GM12878 (cell line): ENCODE measurements around the gene OXCT2. TPM values are rescaled to one million over a fixed set of nuclear protein-coding genes. Genes with fewer than 3 reads are reported as not detected.

Experiments used
- BHLHE40 ChIP-seq, 2 experiments: fragments of 450-650 bp in 1 of 2; IDR thresholded peaks; 2 replicates each; pipeline ENCODE4 v1.6.1; 2011 to 2017; ENCODE audit warnings: low read depth in 2 of 2, borderline replicate concordance in 1 of 2, improper control_type of control experiment in 1 of 2, low read length in 1 of 2, mild to moderate bottlenecking in 1 of 2
- E2F8 ChIP-seq: fragments of 450-650 bp; IDR thresholded peaks from 2 replicates; pipeline ENCODE4 v1.6.1; 2018; ENCODE audit warnings: mild to moderate bottlenecking, low read depth, moderate library complexity; ENCODE audit not compliant: partially characterized antibody
- FOS ChIP-seq: IDR thresholded peaks from 3 replicates; pipeline ENCODE4 v1.6.1; 2011; ENCODE audit warnings: borderline replicate concordance; ENCODE audit not compliant: insufficient read length; ENCODE audit errors: extremely low read depth
- GATAD2B ChIP-seq: fragments of 450-650 bp; conservative IDR thresholded peaks from 2 replicates; pipeline ENCODE4 v1.6.1; 2017; ENCODE audit warnings: low read depth, mild to moderate bottlenecking, moderate library complexity
- IKZF1 ChIP-seq: fragments of 450-650 bp; conservative IDR thresholded peaks from 2 replicates; pipeline ENCODE4 v1.6.1; 2017; ENCODE audit warnings: antibody characterized with exemption, mild to moderate bottlenecking
- MLLT1 ChIP-seq: fragments of 450-650 bp; IDR thresholded peaks from 2 replicates; pipeline ENCODE4 v1.6.1; 2016; ENCODE audit warnings: mild to moderate bottlenecking
- NKRF ChIP-seq: fragments of 450-650 bp; conservative IDR thresholded peaks from 2 replicates; pipeline ENCODE4 v1.6.1; 2017; ENCODE audit warnings: mild to moderate bottlenecking, moderate library complexity
- POU2F2 ChIP-seq: IDR thresholded peaks from 3 replicates; pipeline ENCODE4 v1.6.1; 2011; ENCODE audit warnings: low read depth, mild to moderate bottlenecking, low read length, borderline replicate concordance
- ZBTB40 ChIP-seq: fragments of 450-650 bp; IDR thresholded peaks from 2 replicates; pipeline ENCODE4 v1.6.1; 2016; ENCODE audit warnings: mild to moderate bottlenecking, moderate library complexity, borderline replicate concordance
- ZNF592 ChIP-seq: fragments of 450-650 bp; IDR thresholded peaks from 2 replicates; pipeline ENCODE4 v1.6.1; 2017; ENCODE audit warnings: mild to moderate bottlenecking, moderate library complexity
- ZZZ3 ChIP-seq: IDR thresholded peaks from 2 replicates; pipeline ENCODE4 v1.6.1; 2011; ENCODE audit warnings: low read depth; ENCODE audit not compliant: control insufficient read depth, insufficient read length
- polyA plus RNA-seq, 11 experiments: library from polyadenylated mRNA; depleted of rRNA in 4 of 11; unstranded in 6 of 11; stranded (reverse) in 5 of 11; fragments of >200 nt; fragmentation: Nextera tagmentation in 4 of 11; fragmentation: Illumina TruSeq in 1 of 11; extraction: Ambion mirVana in 4 of 11; extraction: Trizol in 1 of 11; gene quantifications; 1 replicate in 1 of 11; 2 replicates in 10 of 11; pipeline versions ENCODE4 v1.2.1 to v1.2.3, GENCODE V29; 2011 to 2016; ENCODE audit warnings: inconsistent platforms in 2 of 11, missing spikeins in 2 of 11, low read depth in 1 of 11
- total RNA-seq, 4 experiments: library from RNA; depleted of rRNA in 3 of 4; stranded (reverse); fragments of >200 nt in 3 of 4; fragmentation: Illumina TruSeq in 1 of 4; extraction: Trizol in 1 of 4; gene quantifications; 2 replicates each; pipeline versions ENCODE4 v1.2.1 to v1.2.3, GENCODE V29; 2013 to 2021

Gene OXCT2
- total and polyA plus RNA-seq, 10 of the 15 experiments (the other 5 are each of a cell fraction or from before 2014, with no cell fraction given), result 0.06 to 1.9 (median 0.59) TPM

GRCh38 chr1:39788758-39789570 is 17.8 kb upstream of the OXCT2 start, which contains the start of gene BMP8B (continued):
- TF ChIP-seq ZBTB40, result no peak
- TF ChIP-seq GATAD2B, result peak; percentile 97
- no peak for TF ChIP-seq ZZZ3
- TF ChIP-seq IKZF1, result peak; percentile 83
- TF ChIP-seq ZNF592, result 0 out of 2 replicates have a peak, but pooled peaks have one; percentile 37
- no peak for TF ChIP-seq FOS
- TF ChIP-seq BHLHE40 (IDR thresholded peaks at IDR 0.05; ENCODE audit: borderline replicate concordance in 1 of 2, low read depth in 2 of 2, low read length in 1 of 2), result peak; percentile 82 to 98; a peak in 3 of 4 replicates
- TF ChIP-seq MLLT1, result no peak
- peak; percentile 54 for TF ChIP-seq NKRF
- no peak for TF ChIP-seq E2F8
- TF ChIP-seq POU2F2, result no peak
